Eye (tissue), 1 donor: ENCODE data around the gene TMEM30B.
"Not testable (repeated sequence)": the region's sequence is repeated elsewhere in the genome, so short reads cannot be mapped to it uniquely, and the experiment has no call there.

Experiments
- DNase-seq: peaks from one replicate; pipeline ENCODE4 v3.0.0-alpha.2; 2015

TMEM30B gene, protein sequence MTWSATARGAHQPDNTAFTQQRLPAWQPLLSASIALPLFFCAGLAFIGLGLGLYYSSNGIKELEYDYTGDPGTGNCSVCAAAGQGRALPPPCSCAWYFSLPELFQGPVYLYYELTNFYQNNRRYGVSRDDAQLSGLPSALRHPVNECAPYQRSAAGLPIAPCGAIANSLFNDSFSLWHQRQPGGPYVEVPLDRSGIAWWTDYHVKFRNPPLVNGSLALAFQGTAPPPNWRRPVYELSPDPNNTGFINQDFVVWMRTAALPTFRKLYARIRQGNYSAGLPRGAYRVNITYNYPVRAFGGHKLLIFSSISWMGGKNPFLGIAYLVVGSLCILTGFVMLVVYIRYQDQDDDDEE

DNA sequence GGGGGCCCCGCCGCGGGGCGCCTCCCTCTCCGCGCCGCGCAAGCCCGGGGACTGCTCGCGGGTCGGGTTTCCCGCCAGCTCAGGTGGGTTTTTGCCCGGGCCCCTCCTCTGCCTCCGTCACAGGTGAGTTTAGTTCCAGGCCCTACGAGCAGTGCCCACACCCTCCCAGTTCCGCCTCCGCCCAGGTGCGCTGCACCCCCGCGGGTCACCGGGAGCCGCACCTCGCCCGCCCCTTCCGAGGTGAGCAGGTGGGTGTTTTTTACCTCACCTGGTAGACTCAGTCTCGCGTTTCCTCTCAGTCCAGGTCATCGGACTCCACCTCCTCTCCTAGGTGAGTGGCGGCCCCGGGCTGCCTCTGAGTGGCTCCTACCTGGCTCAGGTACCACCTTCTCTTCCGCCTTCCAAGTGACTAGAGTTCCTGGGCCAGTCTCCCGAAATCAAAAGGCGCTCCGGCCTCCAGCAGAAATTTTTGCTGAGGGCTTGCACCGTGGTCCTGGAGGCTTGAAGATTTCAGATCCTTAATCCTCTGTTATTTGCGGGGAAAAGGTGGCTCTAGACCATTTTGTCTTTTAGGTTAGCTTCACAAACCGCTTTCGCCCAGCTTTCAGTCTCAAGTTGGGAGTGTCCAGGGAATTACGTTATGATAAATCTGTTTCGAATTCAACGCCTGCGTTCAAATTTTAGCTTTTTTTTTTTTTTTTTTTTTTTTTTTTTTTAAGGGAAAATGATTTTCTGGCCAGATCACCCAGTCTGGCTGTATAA, at the start of gene TMEM30B:
Gene TMEM30B (minus strand): TSS at position 153 of the 762 bp plus-strand sequence. CDS start 191 bp downstream, outside the sequence.
- DNase-seq: peak; percentile 27

DNA sequence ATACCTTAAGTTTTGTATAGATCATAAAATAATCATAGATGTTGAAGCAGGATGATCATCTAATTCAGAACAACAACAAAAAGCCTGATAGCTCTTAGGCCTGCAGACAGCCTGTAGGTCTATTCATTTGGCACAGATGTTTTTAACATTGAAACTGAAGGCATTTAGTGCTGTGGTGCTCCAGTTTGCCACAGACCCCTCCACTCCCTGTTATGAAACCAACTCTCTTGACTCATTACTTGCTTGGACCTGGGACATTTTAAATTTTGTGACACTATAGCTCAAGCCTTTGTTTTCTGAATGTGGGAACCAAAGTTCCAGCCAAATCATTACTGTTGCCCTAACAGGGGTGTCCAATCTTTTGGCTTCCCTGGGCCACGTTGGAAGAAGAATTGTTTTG, 49.4 kb upstream of the TMEM30B start:
- DNase-seq: no peak

DNA sequence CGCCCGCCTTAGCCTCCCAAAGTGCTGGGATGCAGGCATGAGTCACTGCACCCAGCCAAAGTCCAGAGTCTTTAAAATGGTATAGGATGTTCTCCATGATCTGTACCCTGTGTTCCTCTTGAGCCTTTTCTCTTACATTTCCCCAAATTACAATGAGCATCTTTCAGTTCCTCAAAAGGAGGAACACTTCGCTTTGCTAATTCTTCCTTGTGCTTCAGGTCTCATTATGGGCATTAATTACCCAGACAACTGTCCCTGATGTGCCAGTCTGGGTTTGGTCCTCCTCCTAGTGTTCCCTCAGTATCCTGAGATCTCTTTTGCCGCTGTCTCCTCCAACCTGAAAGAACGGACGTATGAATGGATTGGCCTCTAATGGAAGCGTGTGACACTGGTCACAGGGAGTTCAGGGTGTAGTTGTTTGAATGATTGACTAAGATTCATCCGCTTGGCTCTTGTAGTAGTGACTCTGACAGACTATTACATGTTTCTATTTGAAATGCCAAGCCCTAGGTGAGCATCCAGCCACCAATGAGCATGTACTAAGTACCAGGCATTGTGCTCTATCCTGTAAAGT, 48.4 kb upstream of the TMEM30B start:
- no peak for DNase-seq

DNA sequence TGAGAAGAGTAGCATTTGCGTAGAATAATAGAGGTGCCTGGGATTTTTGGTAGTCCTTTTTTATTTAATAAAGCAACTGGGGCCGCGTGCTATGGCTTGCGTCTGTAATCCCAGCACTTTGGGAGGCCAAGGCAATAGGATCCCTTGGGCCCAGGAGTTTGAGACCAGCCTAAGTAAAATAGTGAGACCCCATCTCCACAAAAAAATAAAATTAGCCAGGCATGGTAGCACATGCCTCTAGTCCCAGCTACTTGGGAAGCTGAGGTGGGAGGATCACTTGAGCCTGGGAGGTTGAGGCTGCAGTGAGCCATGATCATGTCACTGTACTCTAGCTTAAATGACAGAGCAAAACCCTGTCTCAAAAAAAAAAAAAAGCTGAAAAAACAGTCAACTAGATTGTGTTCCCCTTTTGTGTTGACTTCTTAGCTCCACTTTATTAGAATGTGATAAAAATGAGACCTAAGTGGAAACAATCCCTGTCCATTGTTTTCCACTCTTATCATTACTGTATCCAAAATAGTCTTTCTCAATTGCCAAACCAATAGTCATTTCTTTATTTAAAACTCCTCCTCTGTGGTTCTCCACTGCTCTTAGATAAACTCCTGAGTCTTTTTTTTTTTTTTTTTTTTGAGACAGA, 47.6 kb upstream of the TMEM30B start:
- no peak for DNase-seq

DNA sequence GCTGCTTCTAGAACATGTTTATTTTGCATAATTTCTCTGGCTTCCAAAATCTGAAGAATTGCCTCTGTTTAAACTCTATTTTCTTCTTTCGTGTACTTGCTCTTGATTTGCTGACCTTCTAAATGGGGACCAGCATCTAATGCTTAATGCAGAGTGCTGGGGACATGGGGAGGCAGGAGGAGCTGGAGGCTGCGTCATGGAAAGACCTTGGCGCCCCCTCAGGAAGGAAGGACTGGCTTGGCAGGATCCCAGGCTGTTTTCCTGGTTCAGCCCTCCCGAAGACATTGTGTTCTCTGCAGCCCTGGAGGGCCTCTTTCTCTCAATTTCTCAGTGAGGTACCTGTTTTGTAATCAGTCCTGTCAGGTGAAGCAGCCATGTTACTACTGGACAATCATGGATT, 45.7 kb upstream of the TMEM30B start:
- no peak for DNase-seq

DNA sequence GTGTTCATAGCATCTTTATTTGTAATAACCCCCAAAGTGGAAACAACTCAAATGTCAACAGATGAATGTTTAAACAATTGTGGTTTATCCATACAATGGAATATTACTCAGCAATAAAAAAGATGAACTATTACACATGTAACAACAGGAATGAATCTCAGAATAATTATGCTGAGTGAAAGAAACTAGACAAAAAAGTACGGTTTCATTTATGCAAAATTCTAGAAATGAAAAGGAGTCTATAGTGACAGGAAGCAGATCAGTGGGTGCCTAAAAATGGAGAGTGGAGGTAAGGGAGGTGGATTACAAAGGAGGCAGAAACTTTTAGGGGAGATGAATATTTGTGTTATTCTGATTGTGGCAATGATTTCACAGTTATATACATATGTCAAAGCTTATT, 45.0 kb upstream of the TMEM30B start:
- no peak for DNase-seq

DNA sequence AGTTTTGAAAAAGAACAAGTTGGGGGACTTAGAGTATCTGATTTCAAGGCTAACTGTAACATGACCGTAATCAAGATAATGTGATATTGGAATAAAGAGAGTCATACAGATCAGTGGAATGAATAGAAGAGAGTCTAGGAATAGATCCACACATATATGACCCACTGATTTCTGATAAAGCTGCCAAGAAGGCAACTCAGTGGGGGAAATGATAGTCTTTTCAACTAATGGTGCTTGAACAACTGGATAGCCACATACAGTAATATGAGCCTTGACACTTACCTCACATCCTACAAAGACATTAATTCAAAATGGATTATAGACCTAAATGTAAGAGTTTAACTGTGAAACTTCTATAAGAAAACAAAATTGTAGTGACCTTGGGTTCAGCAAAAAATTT, 44.0 kb upstream of the TMEM30B start:
- DNase-seq: no peak

DNA sequence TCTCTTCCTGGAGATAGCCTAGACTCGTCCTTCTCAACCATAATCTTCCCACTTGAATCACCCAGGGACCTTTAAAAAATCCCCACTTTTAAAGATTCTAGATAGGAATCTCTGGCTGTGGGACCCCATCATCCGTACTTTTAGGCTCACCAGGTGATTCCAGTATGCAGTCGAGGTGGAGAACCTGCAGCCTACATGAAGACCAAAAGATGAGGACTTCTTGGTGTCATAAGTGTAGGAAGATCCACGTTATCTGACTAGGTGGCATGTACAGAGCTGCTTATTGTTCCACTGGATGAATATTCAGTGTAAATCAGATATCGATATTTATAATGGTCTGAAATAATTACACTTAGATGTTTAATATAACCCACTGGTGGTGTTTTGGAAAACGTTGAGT, 42.8 kb upstream of the TMEM30B start:
- DNase-seq: no peak

DNA sequence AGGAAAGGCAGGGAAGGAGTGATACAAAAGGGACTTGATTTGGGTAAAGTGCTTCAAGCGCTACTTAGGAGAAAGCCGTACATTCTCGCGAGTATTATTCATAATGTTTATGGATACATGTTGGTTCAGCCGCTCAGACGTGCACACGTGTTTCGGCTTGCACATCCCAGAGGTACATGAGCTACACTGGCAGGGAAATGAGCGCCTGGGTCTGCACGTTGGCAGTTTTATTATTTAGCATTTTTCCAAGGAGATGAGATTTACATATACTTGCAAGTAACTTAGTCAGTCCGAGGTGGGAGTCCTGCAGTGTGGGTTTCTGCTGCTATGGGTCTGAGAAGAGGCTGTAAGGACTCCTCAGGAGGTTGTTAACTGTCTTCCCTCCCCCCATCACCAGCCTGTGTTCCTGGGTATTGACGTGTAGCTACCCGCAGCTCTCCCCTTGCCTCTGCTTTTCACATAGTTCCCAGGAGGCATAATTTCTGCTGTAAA, 41.7 kb upstream of the TMEM30B start:
- DNase-seq: peak; percentile 49

DNA sequence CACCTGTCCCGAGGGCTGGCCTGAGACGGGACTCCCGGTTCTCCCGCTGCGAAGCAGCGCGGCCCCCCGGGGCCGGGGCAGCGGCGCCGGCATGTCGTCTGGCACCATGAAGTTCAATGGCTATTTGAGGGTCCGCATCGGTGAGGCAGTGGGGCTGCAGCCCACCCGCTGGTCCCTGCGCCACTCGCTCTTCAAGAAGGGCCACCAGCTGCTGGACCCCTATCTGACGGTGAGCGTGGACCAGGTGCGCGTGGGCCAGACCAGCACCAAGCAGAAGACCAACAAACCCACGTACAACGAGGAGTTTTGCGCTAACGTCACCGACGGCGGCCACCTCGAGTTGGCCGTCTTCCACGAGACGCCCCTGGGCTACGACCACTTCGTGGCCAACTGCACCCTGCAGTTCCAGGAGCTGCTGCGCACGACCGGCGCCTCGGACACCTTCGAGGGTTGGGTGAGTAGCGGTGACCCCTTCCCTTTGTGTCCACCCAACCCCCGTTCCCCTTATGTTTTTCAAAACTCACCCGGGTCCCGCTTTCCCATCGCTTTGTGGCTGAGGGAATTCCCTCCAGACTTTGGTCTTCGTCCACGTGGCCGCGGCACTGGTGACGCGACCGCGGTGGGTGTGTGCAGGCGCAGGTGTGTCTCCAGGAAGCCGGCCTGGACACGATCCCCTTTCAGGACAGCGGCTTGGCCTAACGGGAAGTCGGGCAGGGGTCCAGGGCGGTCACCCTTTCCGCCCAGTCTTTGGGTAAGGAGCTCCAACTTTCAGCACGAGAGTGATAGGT, 41.1 kb upstream of the TMEM30B start:
- no peak for DNase-seq

DNA sequence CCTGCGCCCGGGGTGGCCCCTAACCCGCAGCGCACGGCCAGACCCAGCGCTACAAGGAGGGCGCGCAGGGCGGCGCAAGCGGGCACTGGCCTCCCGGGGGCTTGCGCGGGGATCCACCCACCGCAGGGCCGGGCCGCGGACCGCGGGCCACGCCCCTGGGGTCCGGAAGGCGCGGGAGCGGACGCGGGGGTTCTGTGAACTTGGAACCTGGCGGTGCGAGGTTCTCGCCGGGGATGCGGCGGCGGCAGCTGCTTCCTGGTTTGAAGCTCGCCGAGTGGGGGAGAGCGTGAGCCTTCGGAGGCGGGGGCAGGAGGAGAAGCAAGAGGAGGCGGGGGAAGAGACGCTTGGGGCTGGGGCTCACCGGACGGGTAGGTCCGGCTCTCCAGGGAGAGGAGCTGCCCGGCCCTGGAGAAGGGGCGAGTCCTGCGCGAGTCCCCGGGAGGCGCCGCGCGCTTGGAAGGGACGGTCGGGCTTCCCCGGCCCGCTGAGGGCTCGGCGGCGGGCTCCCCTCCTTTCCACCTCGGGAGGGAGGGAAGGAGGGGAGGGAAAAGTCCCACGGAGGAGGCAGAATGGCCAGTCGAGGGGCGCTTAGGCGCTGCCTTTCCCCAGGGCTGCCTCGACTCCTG, 40.4 kb upstream of the TMEM30B start, which contains the start of gene PRKCH:
Gene PRKCH (plus strand): TSS at position 195 of the 626 bp plus-strand sequence. CDS start 523 bp downstream, outside the sequence.
- peak; percentile 78 for DNase-seq

DNA sequence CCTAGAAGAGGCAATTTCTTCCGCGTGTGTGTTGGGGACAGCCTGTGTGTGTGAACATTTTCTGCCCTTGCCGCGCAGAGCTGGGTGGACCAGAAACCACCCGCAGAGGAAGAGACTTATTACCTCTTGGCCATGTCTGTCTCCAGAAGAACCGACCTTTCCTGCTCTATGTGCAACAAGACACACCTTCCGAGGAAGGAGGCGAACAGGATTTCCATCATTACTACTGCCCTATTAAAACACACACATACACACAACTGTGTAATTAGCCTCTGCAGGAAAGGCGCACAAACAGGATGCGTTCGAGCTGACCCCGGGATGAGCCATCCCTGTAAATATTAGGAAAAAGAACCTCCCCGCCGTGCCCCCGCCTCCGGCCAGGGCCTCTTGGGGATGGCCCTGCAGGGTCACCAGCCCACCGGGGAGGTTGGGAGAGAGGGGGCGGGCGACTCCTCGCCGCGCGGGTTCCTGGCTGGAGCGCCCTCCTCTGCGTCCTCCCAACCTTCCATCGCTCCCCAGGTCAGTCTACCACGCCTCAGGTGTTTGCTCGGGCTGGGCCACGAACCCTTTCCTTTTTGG, 39.8 kb upstream of the TMEM30B start:
- DNase-seq: peak; percentile 30

DNA sequence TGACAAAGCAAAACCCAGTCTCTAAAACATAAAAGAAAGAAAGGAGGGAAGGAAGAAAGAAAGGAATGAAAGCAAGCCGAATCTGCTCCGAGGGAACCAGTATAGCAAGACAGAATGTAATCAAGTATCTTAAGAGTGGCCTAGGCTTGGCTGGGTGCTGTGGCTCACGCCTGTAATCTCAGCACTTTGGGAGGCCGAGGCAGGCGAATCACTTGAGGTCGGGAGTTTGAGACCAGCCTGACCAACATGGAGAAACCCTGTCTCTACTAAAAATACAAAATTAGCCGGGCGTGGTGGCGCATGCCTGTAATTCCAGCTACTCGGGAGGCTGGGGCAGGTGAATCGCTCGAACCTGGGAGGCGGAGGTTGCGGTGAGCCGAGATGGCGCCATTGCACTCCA, 39.0 kb upstream of the TMEM30B start:
- DNase-seq: not testable (repeated sequence)

DNA sequence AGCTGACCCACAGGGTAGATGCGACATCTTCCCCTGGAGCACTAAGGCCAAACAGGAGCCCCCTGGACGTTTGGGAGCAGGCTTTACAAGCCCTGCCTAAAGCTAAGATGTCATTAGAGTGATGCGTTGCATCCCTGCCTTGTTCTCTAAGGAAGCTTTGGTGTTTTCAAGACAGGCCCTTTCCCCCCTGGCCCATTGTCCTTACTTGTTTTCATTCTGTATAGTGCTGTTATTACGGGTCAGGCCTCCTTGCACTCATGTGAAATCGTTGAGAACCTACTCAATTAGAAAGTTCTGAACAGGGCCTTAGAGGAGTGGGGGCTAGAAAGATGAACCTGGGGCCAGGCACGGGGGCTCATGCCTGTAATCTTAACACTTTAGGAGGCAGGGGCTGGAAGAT, 38.6 kb upstream of the TMEM30B start:
- no peak for DNase-seq

DNA sequence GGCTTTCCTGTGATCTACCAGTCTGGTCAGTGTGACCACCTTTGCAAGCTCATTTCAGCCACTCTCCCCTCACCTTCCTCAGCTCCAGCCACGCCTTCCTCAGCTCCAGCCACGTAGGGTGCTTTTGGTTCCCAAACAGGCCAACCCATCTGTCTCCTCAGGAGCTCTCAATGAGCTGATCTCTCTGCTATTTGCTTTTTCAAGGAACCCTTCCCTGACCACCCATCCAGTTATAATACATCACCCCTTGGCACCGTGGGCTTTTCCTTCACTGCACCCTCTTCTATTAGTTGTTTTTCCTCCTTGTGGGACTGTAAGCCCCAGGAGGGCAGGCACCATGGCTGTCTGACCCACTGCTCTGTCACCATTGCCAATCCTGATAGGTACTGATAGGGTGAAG, 37.9 kb upstream of the TMEM30B start:
- DNase-seq: no peak

DNA sequence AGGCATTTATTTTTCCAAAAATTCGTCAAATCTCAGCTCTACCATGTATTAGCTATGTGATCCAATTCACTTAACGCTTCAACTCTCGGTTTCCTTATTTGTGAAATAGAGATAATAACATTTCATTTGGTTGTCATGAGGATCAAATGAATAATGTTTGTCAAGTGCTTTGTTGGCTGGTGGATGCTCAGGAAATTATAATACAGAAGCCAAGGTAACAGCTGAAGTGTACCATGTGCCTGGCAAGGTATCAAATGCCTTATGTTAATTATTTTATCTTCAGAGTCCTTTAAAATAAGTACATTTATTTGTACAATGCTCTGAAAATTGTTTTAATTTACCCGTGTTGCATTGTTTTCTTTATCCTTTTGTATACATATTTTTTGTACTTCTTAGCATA, 34.2 kb upstream of the TMEM30B start:
- no peak for DNase-seq

DNA sequence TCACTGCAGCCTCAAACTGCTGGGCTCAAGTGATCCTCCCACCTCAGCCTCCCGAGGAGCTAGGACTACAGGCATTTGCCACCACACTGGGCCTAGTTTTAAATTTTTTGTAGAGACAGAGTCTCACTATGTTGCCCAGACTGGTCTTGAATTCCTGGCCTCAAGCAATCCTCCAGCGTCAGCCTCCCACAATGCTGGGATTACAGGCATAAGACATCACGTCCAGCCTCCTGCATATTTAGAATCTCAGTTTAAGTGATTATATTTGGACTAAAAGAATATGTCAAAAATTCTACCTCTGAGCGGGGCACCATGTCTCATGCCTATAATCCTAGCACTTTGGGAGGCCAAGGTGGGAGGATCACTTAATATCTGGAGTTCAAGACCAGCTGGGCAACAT, 27.6 kb upstream of the TMEM30B start:
- DNase-seq: not testable (repeated sequence)

DNA sequence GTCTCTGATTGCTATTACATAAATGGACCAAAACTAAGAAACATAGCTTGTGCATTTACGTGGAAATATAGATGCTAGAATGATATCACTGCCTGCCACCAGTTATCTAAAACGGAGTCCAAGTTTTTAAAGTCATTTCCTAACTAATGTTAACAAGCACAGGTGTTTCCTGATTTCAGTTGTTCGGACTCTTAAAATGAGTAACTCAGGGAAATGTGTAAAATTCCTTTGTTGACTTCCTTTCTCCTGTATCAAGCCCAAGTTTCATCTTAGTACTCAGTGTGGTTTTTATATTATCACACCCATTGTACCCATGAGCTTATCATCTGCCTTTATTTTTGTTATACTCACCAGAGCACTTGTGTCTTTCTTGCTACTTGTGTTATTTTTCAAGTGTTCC, 27.1 kb upstream of the TMEM30B start:
- no peak for DNase-seq

DNA sequence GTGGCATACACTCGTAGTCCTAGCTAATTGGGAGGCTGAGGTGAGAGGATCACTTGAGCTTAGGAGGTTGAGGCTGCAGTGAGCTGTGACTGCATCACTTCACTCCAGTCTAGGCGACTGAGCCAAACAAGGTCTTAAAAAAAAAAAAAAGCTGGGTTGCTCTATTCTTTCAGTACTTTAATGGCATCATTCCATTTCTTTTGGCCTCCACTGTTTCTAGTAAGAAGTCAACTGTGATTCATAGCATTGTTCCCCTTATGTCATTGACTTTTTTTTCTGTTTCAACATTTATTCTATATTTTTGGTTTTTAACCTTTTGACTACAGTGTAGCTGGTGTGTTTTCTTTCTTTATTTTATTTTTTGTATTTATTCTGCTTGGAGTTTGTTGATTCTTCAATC, 23.6 kb upstream of the TMEM30B start:
- no peak for DNase-seq

DNA sequence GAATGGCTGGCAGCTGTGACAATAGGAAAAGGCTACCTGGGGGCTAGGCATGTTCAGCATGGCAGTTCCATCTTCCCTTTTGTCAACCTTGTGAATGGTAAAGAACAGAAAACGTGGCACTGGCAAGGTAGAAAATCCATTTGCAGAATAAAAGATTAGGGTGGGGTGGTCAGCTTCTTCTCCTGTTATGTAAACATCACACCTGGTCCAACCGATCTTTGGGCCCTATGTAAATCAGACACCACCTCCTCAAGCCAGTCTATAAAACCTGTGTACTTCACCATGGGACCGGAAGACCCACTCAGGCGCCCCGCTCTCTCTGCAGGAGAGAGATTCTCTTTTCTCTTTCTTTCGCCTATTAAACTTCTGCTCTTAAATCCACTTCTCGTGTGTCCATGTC, 19.6 kb upstream of the TMEM30B start:
- no peak for DNase-seq

DNA sequence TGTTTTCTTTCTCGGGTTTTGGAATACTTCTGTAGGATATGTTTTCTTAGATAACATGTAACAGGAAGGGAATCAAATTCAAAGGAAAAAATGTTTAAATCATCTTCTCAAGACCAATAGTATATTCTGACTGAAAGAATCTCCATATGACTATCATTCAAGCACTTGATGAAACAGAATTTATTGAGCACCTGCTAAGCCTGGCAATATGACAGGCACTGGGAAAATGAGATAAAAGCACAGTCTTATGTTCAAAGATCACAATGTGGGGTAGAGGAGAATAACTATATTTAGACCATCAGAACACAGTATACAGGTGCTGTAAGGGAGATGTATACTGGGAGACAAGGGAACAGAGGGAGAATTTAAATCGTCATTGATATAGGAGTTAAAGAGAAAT, 19.1 kb upstream of the TMEM30B start:
- no peak for DNase-seq

DNA sequence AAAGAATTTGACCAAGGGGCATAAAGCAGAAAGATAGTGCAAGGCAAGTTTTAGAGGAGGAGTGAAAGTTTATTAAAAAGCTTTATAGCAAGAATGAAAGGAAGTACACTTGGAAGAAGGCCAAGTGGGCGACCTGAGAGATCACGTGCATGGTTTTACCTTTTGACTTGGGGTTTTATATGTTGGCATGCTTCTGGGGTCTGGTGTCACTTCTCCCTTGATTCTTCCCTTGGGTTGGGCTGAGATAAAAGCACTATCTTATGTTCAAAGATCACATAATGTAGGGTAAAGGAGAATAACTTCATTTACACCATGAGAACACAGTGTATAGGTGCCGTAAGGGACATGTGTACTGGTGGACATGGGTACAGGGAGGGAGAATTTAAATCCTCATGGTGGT, 17.7 kb upstream of the TMEM30B start:
- no peak for DNase-seq
